Heart right ventricle (tissue), 16 donors: ENCODE measurements around the gene CABLES1. TPM values are rescaled to one million over a fixed set of nuclear protein-coding genes. Genes with fewer than 3 reads are reported as not detected.

ENCODE experiments used
- ATAC-seq, 8 donors: fragments of 200-7000 bp; cut with Tn5 transposase; one replicate each; pipeline ENCODE4 v1.9.1; 2020; ENCODE audit warnings: mild to moderate bottlenecking in 8 of 8, moderate library complexity in 8 of 8, moderate number of reproducible peaks in 1 of 8
- DNase-seq, 2 donors: peaks; one replicate each; pipeline ENCODE4 v3.0.0-alpha.2; 2020
- H3K27ac ChIP-seq, 10 donors: fragments of 200-600 bp; sonication (generic) in 2 of 10; one replicate each; pipeline versions ENCODE4 v1.5.0 to v1.8.0; 2020 to 2022; ENCODE audit warnings: mild to moderate bottlenecking in 3 of 10
- H3K27me3 ChIP-seq, 7 donors: fragments of 200-600 bp; one replicate each; pipeline ENCODE4 v1.8.0; 2021 to 2022; ENCODE audit warnings: mild to moderate bottlenecking in 2 of 7
- H3K36me3 ChIP-seq, 9 donors: fragments of 200-600 bp; sonication (generic) in 1 of 9; one replicate each; pipeline versions ENCODE4 v1.5.0 to v1.8.0; 2020 to 2022; ENCODE audit warnings: mild to moderate bottlenecking in 2 of 9
- H3K4me1 ChIP-seq, 9 donors: fragments of 200-600 bp; sonication (generic) in 1 of 9; one replicate each; pipeline versions ENCODE4 v1.5.0 to v1.8.0; 2020 to 2022; ENCODE audit warnings: mild to moderate bottlenecking in 4 of 9
- H3K4me3 ChIP-seq, 10 donors: fragments of 200-600 bp; sonication (generic) in 2 of 10; one replicate each; pipeline versions ENCODE4 v1.5.0 to v1.8.0; 2020 to 2022; ENCODE audit warnings: mild to moderate bottlenecking in 7 of 10, moderate library complexity in 2 of 10
- H3K9me3 ChIP-seq, 11 donors: fragments of 200-600 bp in 10 of 11; sonication (generic) in 2 of 11; one replicate each; pipeline versions ENCODE4 v1.5.0 to v1.8.0; 2013 to 2022; ENCODE audit warnings: mild to moderate bottlenecking in 2 of 11, control low read depth in 1 of 11, moderate library complexity in 1 of 11
- WGBS, 2 donors: extraction: QIAGEN DNeasy Blood & Tissue Kit; methylation state at CpG; one replicate each; pipeline ENCODE4 v1.1.7; 2013; ENCODE audit warnings: inconsistent platforms in 1 of 2; 5-methylcytosine and 5-hydroxymethylcytosine counted together
- intact Hi-C, 10 donors: fragments of 100-400 bp; cut with DNase I; formaldehyde crosslinking; loops; one replicate each; pipeline versions ENCODE4 v1.11.1 to v1.14.2; 2022
- polyA plus RNA-seq, 2 donors: library from polyadenylated mRNA; stranded (reverse); fragments of 200-250 nt; gene quantifications; one replicate each; pipeline ENCODE4 v1.2.3, GENCODE V29; 2013
- total RNA-seq, 10 donors: library from RNA; stranded (reverse); fragmentation: NEBNext Ultra II Directional in 3 of 10; extraction: Animal tissue kit (Norgen Biotek cat#: 25700) in 3 of 10; gene quantifications; one replicate each; pipeline versions ENCODE4 v1.2.1 to v1.2.4, GENCODE V29; 2021 to 2023
- TF ChIP-seq, protein P1 (sequence below), 9 donors: fragments of 200-600 bp; sonication (generic) in 2 of 9; IDR thresholded peaks; one replicate each; pipeline versions ENCODE4 v1.5.0 to v1.8.0; 2021 to 2022; ENCODE audit warnings: antibody characterized with exemption in 9 of 9, mild to moderate bottlenecking in 5 of 9, moderate library complexity in 1 of 9
- donor health status: Arrhythmogenic right ventricular cardiomyopathy.
- donor health status: ischemic (EF 13 %, LVEDD 7.1; RV severe dilation, severe dysfunction).
- donor health status: healthy with polysubstance abuse.
- donor health status: DM: no; HTN: yes; CAD: no.
- donor health status: DM: no; HTN: no; CAD: no.
- donor health status: ischemic (EF 25% LVEDD 6.9; RV normal size, moderate dysfunction).
- donor health status: ischemic (EF 25% LVEDD 5.7; RV mildly dilated, moderate dysfunction).
- donor health status: healthy.
- donor health status: DM: yes; HTN: yes; CAD: no.
- donor health status: Ischemic cardiomyopathy.
- donor health status: ischemic (EF 35%, LVEDD 5.7; RV mildly dilated, moderate dysfunction).
- donor health status: nonischemic (EF 11% LVEDD 7.7; RV severe dilation, severe dysfunction).
- donor health status: DM: yes; HTN: yes; CAD: no.
- donor health status: PGD.
- donor health status: ischemic (EF 29% LVEDD 5.4; RV normal size, mild dysfunction).
- donor health status: nonischemic (EF 23%, LVEDD 6.1; RV moderate dilation, normal function).

Gene CABLES1
- total and polyA plus RNA-seq, 12 donors = 1.0 to 2.2 (median 1.8) TPM

- Histone ChIP-seq H3K27ac (no peak overlapping the region), H3K4me3 (no peak overlapping the region), H3K27me3 (peaks cover 0 to 11% (median 0%) of the 10 kb centered on the region in 7 donors), H3K36me3 (no peaks in the 10 kb centered on the region), H3K4me1 (peaks cover 0 to 16% (median 0%) of the 10 kb centered on the region in 9 donors), H3K9me3 (no peaks in the 10 kb centered on the region)
- intact Hi-C loops = loop anchor here in 1 of 10 donors (5.0 kb wide), 1 partner anchor 246 kb away; no protein-coding TSS in a partner anchor
- TF ChIP-seq, protein P1, sequence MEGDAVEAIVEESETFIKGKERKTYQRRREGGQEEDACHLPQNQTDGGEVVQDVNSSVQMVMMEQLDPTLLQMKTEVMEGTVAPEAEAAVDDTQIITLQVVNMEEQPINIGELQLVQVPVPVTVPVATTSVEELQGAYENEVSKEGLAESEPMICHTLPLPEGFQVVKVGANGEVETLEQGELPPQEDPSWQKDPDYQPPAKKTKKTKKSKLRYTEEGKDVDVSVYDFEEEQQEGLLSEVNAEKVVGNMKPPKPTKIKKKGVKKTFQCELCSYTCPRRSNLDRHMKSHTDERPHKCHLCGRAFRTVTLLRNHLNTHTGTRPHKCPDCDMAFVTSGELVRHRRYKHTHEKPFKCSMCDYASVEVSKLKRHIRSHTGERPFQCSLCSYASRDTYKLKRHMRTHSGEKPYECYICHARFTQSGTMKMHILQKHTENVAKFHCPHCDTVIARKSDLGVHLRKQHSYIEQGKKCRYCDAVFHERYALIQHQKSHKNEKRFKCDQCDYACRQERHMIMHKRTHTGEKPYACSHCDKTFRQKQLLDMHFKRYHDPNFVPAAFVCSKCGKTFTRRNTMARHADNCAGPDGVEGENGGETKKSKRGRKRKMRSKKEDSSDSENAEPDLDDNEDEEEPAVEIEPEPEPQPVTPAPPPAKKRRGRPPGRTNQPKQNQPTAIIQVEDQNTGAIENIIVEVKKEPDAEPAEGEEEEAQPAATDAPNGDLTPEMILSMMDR (IDR thresholded peaks at IDR 0.05) = no peak
- WGBS, 2 donors = 76 to 83% methylated on average over 11 of the region's 11 CpGs
- ATAC-seq = no peak
- DNase-seq = no peak
Measured at GRCh38 chr18:23126376-23127056, 8.8 kb upstream of the CABLES1 start.

GRCh38 chr18:23127090-23127489 is 8.2 kb upstream of the CABLES1 start:
- Histone ChIP-seq H3K4me1 (peaks cover 0 to 16% (median 0%) of the 10 kb centered on the region in 9 donors), H3K36me3 (no peaks in the 10 kb centered on the region), H3K27ac (no peak overlapping the region), H3K27me3 (peaks cover 0 to 13% (median 3%) of the 10 kb centered on the region in 7 donors), H3K4me3 (no peak overlapping the region), H3K9me3 (no peaks in the 10 kb centered on the region)
- no peak for DNase-seq
- intact Hi-C loops = loop anchor here in 1 of 10 donors (5.0 kb wide), 1 partner anchor 245 kb away; no protein-coding TSS in a partner anchor
- TF ChIP-seq, protein P1 (IDR thresholded peaks at IDR 0.05) = no peak
- WGBS, 2 donors = 46 to 57% methylated on average over 6 of the region's 6 CpGs
- no peak for ATAC-seq

DNA sequence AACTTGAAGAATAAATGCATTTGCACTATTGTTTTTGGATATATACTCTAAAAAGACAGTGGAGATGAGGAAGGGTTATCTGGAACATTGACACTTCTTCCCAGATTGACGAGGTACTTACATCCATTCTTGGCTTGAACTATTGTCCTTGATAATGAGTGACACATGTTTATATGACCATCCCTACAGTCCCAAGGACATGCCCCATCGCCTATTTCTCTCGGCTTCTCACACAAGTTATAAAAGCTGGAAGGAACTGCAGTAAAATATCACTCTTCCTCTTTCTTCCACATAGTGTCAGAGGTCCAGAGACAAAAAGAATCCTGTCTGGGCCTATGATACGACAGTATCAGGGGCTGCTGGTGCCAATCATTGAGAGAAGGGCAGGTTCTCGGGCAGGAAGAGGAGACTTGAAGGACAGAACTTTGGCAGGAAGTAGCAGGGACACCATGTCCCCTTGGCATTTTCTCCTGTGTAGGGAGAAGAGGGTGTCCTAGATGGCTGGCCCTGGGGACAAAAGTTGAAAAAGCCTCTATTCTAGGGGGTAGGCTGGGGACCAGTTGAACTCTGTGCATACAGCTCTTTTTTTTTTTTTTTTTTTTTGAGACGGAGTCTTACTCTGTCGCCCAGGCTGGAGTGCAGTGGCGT is 5.8 kb upstream of the CABLES1 start:
- TF ChIP-seq, protein P1 (IDR thresholded peaks at IDR 0.05) = no peak
- intact Hi-C loops = loop anchor here (2.0 to 10.0 kb wide), 11 partner anchors 103 to 375 kb away; partner anchors contain the start of gene RMC1 (in 1 of the 10)
- H3K27me3 ChIP-seq = peaks cover 0 to 34% (median 25%) of the 10 kb centered on the region in 7 donors
- H3K4me3 ChIP-seq = no peak overlapping the region
- WGBS, 2 donors = 73 to 82% methylated on average over 6 to 8 of the region's 8 CpGs
- ATAC-seq (peak in 3 of 8 donors; percentile 39 to 72 (median 61)), DNase-seq (no peak)
- H3K27ac ChIP-seq = peak overlapping the region in 1 of 10 donors; percentile 50
- H3K4me1 ChIP-seq = peaks cover 0 to 24% (median 4%) of the 10 kb centered on the region in 9 donors
- H3K9me3 ChIP-seq = no peaks in the 10 kb centered on the region
- no peaks in the 10 kb centered on the region for H3K36me3 ChIP-seq

DNA sequence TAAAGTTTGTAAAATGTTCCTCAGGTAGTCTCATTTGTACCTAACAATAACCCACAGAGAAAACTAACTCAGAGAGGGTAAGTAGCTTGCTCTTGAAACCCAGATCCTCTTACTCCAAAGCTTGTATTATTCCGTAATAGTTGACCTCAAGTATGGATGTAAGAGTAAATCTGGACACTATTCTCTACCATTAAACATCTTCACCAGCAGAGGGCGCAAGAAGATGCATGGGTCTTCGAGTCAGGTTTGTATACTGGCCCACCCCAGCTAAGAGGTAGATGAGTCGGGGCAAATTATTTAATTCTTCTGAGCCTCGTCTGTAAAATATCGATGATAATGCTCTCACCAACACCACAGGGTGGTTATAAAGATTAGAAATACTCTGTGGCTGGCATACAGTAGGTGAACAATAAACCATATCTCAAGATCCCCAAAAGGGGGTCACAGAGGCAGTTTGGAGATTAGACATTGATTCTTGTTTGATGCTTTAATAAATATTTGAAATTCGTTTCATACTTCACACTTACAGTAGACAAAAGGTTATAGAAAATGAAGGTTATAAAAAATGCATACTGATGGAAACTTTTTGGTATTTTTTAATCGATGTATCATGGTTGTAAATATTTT is 3.5 kb upstream of the CABLES1 start:
- no peaks in the 10 kb centered on the region for H3K9me3 ChIP-seq
- peaks cover 0 to 48% (median 38%) of the 10 kb centered on the region in 7 donors for H3K27me3 ChIP-seq

More for the DNA sequence above, 3.5 kb upstream of the CABLES1 start:
- WGBS, 2 donors = 23 to 27% methylated on average over 8 of the region's 8 CpGs
- ATAC-seq = peak in 7 of 8 donors; percentile 48 to 76 (median 70)
- TF ChIP-seq, protein P1 (IDR thresholded peaks at IDR 0.05) = peak; percentile 68 to 89 (median 85)
- peak in 1 of 2 donors; percentile 81 for DNase-seq
- intact Hi-C loops = loop anchor here (1.0 to 10.0 kb wide), 12 partner anchors 100 to 373 kb away; partner anchors contain the start of gene RMC1 (in 1 of the 10)
- Histone ChIP-seq H3K4me3 (no peak overlapping the region), H3K27ac (no peak overlapping the region), H3K4me1 (peaks cover 4 to 39% (median 16%) of the 10 kb centered on the region in 9 donors), H3K36me3 (no peaks in the 10 kb centered on the region)
